ENCODE measurements around the gene SLITRK1. TPM values are rescaled to one million over a fixed set of nuclear protein-coding genes. Genes with fewer than 3 reads are reported as not detected.

The SLITRK1 gene
- total RNA-seq, 2 donors from 2014 or later: 0.52 to 1.6 TPM

- Histone ChIP-seq H3K9me3 (no peaks in the 10 kb centered on the region), H3K4me3 (no peak overlapping the region), H3K4me1 (no peaks in the 10 kb centered on the region), H3K27me3 (no peaks in the 10 kb centered on the region), H3K36me3 (replicated peaks in 1 of 2; ENCODE audit: insufficient read depth in 1 of 2, low read depth in 2 of 2) (no peaks in the 10 kb centered on the region), H3K27ac (no peak overlapping the region)
- TF ChIP-seq POLR2A (IDR thresholded peaks at IDR 0.05): no peak
- TF ChIP-seq, protein P1, sequence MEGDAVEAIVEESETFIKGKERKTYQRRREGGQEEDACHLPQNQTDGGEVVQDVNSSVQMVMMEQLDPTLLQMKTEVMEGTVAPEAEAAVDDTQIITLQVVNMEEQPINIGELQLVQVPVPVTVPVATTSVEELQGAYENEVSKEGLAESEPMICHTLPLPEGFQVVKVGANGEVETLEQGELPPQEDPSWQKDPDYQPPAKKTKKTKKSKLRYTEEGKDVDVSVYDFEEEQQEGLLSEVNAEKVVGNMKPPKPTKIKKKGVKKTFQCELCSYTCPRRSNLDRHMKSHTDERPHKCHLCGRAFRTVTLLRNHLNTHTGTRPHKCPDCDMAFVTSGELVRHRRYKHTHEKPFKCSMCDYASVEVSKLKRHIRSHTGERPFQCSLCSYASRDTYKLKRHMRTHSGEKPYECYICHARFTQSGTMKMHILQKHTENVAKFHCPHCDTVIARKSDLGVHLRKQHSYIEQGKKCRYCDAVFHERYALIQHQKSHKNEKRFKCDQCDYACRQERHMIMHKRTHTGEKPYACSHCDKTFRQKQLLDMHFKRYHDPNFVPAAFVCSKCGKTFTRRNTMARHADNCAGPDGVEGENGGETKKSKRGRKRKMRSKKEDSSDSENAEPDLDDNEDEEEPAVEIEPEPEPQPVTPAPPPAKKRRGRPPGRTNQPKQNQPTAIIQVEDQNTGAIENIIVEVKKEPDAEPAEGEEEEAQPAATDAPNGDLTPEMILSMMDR (IDR thresholded peaks at IDR 0.05): no peak
- intact Hi-C loops (cut with DNase I): no loop called here
- WGBS, 2 donors: 88 to 96% methylated on average over 2 of the region's 2 CpGs
- DNase-seq (no peak), ATAC-seq (no peak)
These were observed 37.2 kb downstream of the SLITRK1 start for GRCh38 chr13:83845106-83845505.

DNA sequence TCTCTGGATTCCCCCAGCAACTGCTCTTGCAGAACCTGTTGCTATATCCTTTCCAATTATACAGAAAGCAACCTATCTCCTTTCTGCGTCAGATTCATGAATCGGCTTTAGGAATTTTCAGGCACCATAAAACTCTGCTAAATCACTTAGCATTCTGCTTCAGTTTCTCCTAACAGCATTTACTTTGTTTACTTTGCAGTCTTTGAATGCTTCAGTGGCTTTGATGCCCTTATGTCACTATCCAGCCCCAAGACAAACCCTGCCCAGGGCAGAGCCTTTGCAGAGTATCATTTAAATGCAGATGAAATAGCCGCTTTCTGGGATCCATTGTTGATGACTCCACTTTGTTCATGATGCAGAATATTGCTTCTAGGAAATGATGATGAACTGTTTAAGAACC is 43.1 kb downstream of the SLITRK1 start:
- intact Hi-C loops (cut with DNase I): no loop called here
- no peaks in the 10 kb centered on the region for H3K4me1 ChIP-seq
- no peaks in the 10 kb centered on the region for H3K9me3 ChIP-seq
- TF ChIP-seq POLR2A (IDR thresholded peaks at IDR 0.05): no peak
- TF ChIP-seq, protein P1 (IDR thresholded peaks at IDR 0.05): no peak
- no peak overlapping the region for H3K4me3 ChIP-seq
- ATAC-seq: no peak
- WGBS, 2 donors: 72 to 73% methylated on average over 3 of the region's 3 CpGs
- no peak for DNase-seq
- H3K27me3 ChIP-seq: no peaks in the 10 kb centered on the region
- H3K27ac ChIP-seq: no peak overlapping the region
- H3K36me3 ChIP-seq (replicated peaks in 1 of 2; ENCODE audit: insufficient read depth in 1 of 2, low read depth in 2 of 2): no peaks in the 10 kb centered on the region

DNA sequence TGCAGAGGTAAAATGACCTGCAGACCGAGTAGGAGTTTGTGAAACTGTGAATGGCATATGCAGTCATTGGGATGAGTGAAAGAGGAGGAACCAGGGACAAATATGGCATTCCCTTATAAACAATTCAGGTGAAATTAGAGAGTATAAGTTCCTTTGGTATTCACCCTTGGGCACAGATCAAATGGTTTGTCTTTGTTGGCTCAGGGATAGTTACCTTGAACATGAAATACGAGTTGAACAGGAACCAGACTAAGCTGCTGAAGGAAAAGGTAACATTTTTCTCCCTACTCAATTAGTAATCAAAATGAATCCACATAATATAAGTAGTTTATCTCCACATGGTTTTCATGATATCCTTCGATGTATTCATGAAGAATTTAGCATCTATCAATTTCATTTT is 50.5 kb downstream of the SLITRK1 start:
- Histone ChIP-seq H3K4me3 (no peak overlapping the region), H3K9me3 (no peaks in the 10 kb centered on the region), H3K27me3 (no peaks in the 10 kb centered on the region), H3K4me1 (peaks cover 21% of the 10 kb centered on the region), H3K27ac (no peak overlapping the region), H3K36me3 (replicated peaks in 1 of 2; ENCODE audit: insufficient read depth in 1 of 2, low read depth in 2 of 2) (no peaks in the 10 kb centered on the region)
- WGBS, 2 donors: 54 to 56% methylated on average over 3 of the region's 3 CpGs
- ATAC-seq (no peak), DNase-seq (no peak)
- intact Hi-C loops (cut with DNase I): no loop called here
- TF ChIP-seq POLR2A (IDR thresholded peaks at IDR 0.05): no peak
- TF ChIP-seq, protein P1 (IDR thresholded peaks at IDR 0.05): no peak

DNA sequence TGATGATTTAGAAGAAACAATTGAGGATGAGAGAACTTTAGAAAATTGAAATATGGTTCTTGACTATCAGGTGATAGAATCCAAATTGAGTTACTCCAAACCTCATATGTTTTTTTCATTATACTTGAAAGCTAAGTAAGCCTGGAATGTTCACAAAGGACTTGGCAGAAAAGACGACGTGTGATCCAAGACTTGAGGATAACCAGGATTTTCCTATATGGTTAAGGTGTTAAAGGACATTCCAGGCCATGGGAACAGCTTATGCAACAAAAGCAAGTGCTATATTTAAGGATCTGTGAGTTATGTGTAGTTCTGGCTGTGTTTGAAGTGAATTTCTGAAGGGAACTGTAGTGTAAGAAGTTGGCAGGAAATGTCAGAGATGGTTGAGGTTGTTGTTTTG is 52.5 kb downstream of the SLITRK1 start:
- Histone ChIP-seq H3K4me3 (no peak overlapping the region), H3K27ac (no peak overlapping the region), H3K9me3 (no peaks in the 10 kb centered on the region), H3K36me3 (replicated peaks in 1 of 2; ENCODE audit: insufficient read depth in 1 of 2, low read depth in 2 of 2) (no peaks in the 10 kb centered on the region), H3K27me3 (no peaks in the 10 kb centered on the region), H3K4me1 (peaks cover 21% of the 10 kb centered on the region)
- TF ChIP-seq, protein P1 (IDR thresholded peaks at IDR 0.05): no peak
- no peak for TF ChIP-seq POLR2A (IDR thresholded peaks at IDR 0.05)
- intact Hi-C loops (cut with DNase I): no loop called here
- DNase-seq (no peak), ATAC-seq (no peak)
- 26 to 30% methylated on average over 2 of the region's 2 CpGs for WGBS, 2 donors

DNA sequence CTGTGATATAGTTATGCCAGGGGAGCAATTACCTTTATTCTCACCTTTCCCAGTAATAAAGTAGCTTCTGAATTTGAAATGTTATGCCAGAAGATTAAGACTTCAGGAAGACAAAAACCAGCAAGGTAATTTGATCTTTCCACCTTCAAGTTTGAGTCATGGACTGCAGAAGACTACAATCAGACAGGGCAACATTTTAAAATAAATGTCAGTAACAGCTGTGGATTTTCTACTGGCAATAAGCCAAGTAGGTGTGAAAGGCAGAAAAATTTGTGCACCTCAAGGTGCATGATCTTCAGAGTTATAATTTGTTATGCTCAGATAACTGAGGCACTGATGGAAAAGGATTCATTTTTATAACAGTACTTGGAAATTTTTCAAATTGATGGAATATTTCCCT is 54.9 kb downstream of the SLITRK1 start:
- peak overlapping the region in 2 of 4 donors; percentile 4 to 39 for H3K27ac ChIP-seq
- no peaks in the 10 kb centered on the region for H3K9me3 ChIP-seq
- intact Hi-C loops (cut with DNase I): no loop called here
- TF ChIP-seq POLR2A (IDR thresholded peaks at IDR 0.05): no peak
- TF ChIP-seq, protein P1 (IDR thresholded peaks at IDR 0.05): no peak
- peaks cover 21% of the 10 kb centered on the region for H3K4me1 ChIP-seq
- no peaks in the 10 kb centered on the region for H3K36me3 ChIP-seq (replicated peaks in 1 of 2; ENCODE audit: insufficient read depth in 1 of 2, low read depth in 2 of 2)
- no peak overlapping the region for H3K4me3 ChIP-seq
- peak; percentile 73 for ATAC-seq
- no peak for DNase-seq
- no peaks in the 10 kb centered on the region for H3K27me3 ChIP-seq
